Lung (tissue), 12 donors: Measurements from ENCODE around the gene PHETA1. TPM values are rescaled to one million over a fixed set of nuclear protein-coding genes. Genes with fewer than 3 reads are reported as not detected.
A peak's percentile ranks its signal among the peaks of the same experiment; 100 is the strongest.
"Not testable (repeated sequence)": the region's sequence is repeated elsewhere in the genome, so short reads cannot be mapped to it uniquely, and the experiment has no call there.

Experiments
- ATAC-seq: fragments of 200-7000 bp; cut with Tn5 transposase; one replicate; pipeline ENCODE4 v1.9.1; 2020; ENCODE audit warnings: moderate number of reproducible peaks; ENCODE audit not compliant: insufficient read depth, low FRiP score
- DNase-seq, 3 donors: peaks; one replicate each; pipeline ENCODE4 v3.0.0-alpha.2; 2013 to 2017
- H3K27ac ChIP-seq, 2 donors: one replicate each; pipeline ENCODE4 v1.5.1; 2013; ENCODE audit warnings: mild to moderate bottlenecking in 2 of 2, moderate library complexity in 2 of 2, control low read depth in 1 of 2, inconsistent platforms in 1 of 2, low read depth in 1 of 2, low read length in 1 of 2
- H3K27me3 ChIP-seq, 3 donors: one replicate each; pipeline ENCODE4 v1.5.1; 2013; ENCODE audit warnings: low read length in 2 of 3; ENCODE audit not compliant: control insufficient read depth in 3 of 3, insufficient read depth in 3 of 3
- H3K36me3 ChIP-seq, 4 donors: one replicate each; pipeline ENCODE4 v1.5.1; 2013; ENCODE audit warnings: low read length in 4 of 4, mild to moderate bottlenecking in 1 of 4, moderate library complexity in 1 of 4; ENCODE audit not compliant: control insufficient read depth in 4 of 4, insufficient read depth in 4 of 4
- H3K4me1 ChIP-seq, 5 donors: one replicate each; pipeline ENCODE4 v1.5.1; 2013; ENCODE audit warnings: low read length in 5 of 5, mild to moderate bottlenecking in 2 of 5, moderate library complexity in 1 of 5; ENCODE audit not compliant: control insufficient read depth in 5 of 5, insufficient read depth in 5 of 5
- H3K4me3 ChIP-seq: one replicate; pipeline ENCODE4 v1.5.1; 2013; ENCODE audit warnings: mild to moderate bottlenecking, control low read depth, moderate library complexity
- H3K9ac ChIP-seq, 2 donors: one replicate each; pipeline ENCODE4 v1.5.1; 2013; ENCODE audit warnings: low read length in 2 of 2, control low read depth in 1 of 2; ENCODE audit not compliant: insufficient read depth in 1 of 2
- H3K9me3 ChIP-seq, 4 donors: one replicate each; pipeline ENCODE4 v1.5.1; 2013; ENCODE audit warnings: low read length in 3 of 4, mild to moderate bottlenecking in 1 of 4, moderate library complexity in 1 of 4; ENCODE audit not compliant: control insufficient read depth in 4 of 4, insufficient read depth in 3 of 4
- WGBS, 2 donors: extraction: QIAGEN DNeasy Blood & Tissue Kit; methylation state at CpG; one replicate each; pipeline ENCODE4 v1.1.7; 2013; 5-methylcytosine and 5-hydroxymethylcytosine counted together
- polyA plus RNA-seq, 2 donors: library from polyadenylated mRNA; stranded (reverse); fragments of 200-250 nt; gene quantifications; one replicate each; pipeline ENCODE4 v1.2.1, GENCODE V29; 2013
- total RNA-seq, 2 donors: library from RNA; depleted of rRNA in 1 of 2; stranded (reverse); fragments of >200 nt in 1 of 2; gene quantifications; one replicate each; pipeline ENCODE4 v1.2.1, GENCODE V29; 2014 to 2021
- TF ChIP-seq, protein P1 (sequence below): IDR thresholded peaks from 2 replicates; pipeline ENCODE4 v1.5.1; 2012; ENCODE audit warnings: mild to moderate bottlenecking; ENCODE audit errors: control extremely low read depth, extremely low read depth
- donor health status: control.
- donor health status: control.
- donor health status: Bipolar disorder and iron deficiency.
- donor health status: healthy.
- donor health status: DM: yes; HTN: yes; CAD: no.

Gene PHETA1
- total and polyA plus RNA-seq, 4 donors: 3.1 to 15.4 (median 13.2) TPM

DNA sequence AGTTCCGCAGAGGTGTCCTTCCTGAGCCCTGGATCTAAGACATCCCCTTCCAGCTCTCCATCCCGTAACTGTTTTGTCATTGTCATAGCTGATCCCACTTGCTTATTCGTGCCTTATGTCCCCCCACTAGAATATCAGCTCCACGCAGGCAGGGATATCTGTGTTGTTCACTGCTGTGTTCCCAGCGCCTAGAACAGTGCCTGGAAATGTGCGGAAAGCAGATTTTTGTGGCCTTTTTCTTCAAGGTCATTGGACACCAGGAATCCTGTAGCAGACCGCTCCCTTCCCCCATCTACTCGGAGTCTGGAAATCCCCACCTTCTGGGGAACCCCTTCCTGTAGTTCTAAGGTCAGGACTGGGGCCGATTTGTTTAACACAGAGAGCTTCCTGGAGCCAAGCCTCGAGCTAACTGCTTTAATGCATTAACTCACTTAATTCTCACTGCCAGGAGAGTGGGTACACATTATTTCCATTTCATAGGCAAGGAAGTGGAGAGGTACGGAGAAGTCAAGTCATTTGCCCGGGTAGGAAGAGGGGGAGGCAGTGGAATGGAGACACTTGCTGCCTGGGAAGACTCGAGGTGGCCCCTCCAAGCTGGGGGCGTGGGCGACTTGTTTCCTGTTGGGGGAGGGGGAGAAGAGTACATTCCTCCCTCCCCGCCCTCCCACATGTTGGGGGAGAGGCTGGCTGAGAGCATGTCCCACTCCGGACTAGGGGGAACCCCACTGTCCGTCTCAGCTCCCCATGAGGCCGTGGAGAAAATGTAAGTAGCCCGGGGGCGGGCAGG, 35.7 kb upstream of the PHETA1 start:
- no peaks in the 10 kb centered on the region for H3K36me3 ChIP-seq
- DNase-seq: peak in 2 of 3 donors; percentile 18 to 42
- H3K9ac ChIP-seq: no peak overlapping the region
- H3K4me3 ChIP-seq: peak overlapping the region; percentile 42
- 26 to 29% methylated on average over 20 to 21 of the region's 21 CpGs for WGBS, 2 donors
- H3K27me3 ChIP-seq: no peaks in the 10 kb centered on the region
- H3K9me3 ChIP-seq: no peaks in the 10 kb centered on the region
- TF ChIP-seq, protein P1, sequence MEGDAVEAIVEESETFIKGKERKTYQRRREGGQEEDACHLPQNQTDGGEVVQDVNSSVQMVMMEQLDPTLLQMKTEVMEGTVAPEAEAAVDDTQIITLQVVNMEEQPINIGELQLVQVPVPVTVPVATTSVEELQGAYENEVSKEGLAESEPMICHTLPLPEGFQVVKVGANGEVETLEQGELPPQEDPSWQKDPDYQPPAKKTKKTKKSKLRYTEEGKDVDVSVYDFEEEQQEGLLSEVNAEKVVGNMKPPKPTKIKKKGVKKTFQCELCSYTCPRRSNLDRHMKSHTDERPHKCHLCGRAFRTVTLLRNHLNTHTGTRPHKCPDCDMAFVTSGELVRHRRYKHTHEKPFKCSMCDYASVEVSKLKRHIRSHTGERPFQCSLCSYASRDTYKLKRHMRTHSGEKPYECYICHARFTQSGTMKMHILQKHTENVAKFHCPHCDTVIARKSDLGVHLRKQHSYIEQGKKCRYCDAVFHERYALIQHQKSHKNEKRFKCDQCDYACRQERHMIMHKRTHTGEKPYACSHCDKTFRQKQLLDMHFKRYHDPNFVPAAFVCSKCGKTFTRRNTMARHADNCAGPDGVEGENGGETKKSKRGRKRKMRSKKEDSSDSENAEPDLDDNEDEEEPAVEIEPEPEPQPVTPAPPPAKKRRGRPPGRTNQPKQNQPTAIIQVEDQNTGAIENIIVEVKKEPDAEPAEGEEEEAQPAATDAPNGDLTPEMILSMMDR: no peak
- ATAC-seq: no peak
- H3K4me1 ChIP-seq: peaks cover 0 to 27% (median 6%) of the 10 kb centered on the region in 5 donors
- peak overlapping the region; percentile 52 to 91 for H3K27ac ChIP-seq

DNA sequence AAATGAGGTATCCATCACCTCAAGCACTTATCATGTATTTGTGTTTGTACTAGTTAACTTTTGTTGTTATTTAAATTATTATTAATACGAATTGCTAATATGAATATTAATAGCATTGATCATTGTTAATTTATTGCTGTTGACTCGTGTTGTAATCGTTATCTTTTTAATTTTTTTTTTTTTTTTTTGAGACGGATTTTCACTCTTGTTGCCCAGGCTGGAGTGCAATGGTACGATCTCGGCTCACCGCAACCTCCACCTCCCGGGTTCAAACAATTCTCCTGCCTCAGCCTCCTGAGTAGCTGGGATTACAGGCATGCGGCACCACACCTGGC, 33.6 kb upstream of the PHETA1 start:
- WGBS, 2 donors: 69 to 76% methylated on average over 8 to 9 of the region's 9 CpGs
- H3K27ac ChIP-seq, H3K9me3 ChIP-seq, DNase-seq, H3K9ac ChIP-seq, H3K27me3 ChIP-seq, H3K36me3 ChIP-seq, ATAC-seq, H3K4me3 ChIP-seq: not testable (repeated sequence)
- peaks cover 0 to 17% (median 0%) of the 10 kb centered on the region in 5 donors for H3K4me1 ChIP-seq

DNA sequence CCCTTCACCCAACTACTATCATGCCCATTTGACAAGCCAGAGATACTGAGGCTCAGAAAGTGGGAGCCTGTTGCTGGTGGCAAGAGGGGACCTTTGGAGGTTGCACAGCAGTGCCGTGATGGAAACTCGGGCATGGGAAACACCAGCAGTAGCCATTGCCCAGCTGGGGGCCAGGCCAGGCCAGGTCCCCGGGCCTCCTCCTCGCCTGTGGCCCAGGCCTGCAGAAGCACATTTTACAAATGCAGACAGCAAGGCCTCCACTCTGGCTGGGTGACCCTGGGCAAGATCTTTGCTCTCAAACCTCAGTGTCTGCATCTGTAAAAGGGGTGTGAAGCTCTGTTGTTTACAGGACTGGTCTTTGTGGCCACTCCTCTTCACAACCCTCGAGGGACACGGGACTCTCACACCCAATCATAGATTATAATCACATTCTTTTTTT, 32.3 kb upstream of the PHETA1 start:
- H3K27ac ChIP-seq: no peak overlapping the region

DNA sequence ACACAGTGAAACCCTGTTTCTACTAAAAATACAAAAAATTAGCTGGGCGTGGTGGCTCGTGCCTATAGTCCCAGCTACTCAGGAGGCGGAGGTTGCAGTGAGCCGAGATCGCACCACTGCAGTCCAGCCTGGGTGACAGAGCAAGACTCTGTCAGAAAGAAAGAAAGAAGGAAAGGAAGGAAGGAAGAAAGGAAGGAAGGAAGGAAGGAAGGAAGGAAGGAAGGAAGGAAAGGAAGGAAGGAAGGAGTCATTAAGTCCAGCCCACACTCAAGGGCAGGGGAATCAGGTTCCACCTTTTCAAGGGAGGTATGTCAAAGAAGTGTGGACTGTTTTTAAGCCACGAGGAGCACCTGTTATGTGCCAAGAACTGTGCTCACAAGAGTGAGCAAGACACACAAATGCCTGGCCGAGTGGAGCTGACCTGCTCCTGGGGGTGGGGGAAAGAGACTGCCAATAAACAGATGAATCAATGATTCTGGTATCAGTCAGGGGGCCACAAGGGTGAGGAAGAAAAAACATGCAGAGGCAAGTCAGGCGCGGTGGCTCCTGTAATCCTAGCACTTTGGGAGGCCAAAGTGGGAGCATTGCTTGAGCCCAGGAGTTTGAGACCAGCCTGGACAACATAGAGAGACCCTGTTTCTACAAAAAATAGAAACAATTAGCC, 31.0 kb upstream of the PHETA1 start:
- not testable (repeated sequence) for H3K9me3 ChIP-seq, H3K36me3 ChIP-seq, H3K27ac ChIP-seq, H3K27me3 ChIP-seq, DNase-seq, H3K9ac ChIP-seq, H3K4me3 ChIP-seq, ATAC-seq, H3K4me1 ChIP-seq
- 87 to 88% methylated on average over 9 of the region's 9 CpGs for WGBS, 2 donors

More for the DNA sequence above, 32.3 kb upstream of the PHETA1 start:
- no peaks in the 10 kb centered on the region for H3K9me3 ChIP-seq
- H3K36me3 ChIP-seq: no peaks in the 10 kb centered on the region
- TF ChIP-seq, protein P1: no peak
- ATAC-seq: no peak
- no peaks in the 10 kb centered on the region for H3K27me3 ChIP-seq
- H3K4me3 ChIP-seq: no peak overlapping the region
- peaks cover 0 to 4% (median 0%) of the 10 kb centered on the region in 5 donors for H3K4me1 ChIP-seq
- H3K9ac ChIP-seq: no peak overlapping the region
- DNase-seq: no peak
- WGBS, 2 donors: 87 to 98% methylated on average over 6 of the region's 6 CpGs
